ENCODE measurements around the gene TMEM236. TPM values are rescaled to one million over a fixed set of nuclear protein-coding genes. Genes with fewer than 3 reads are reported as not detected.

Gene TMEM236
- total and polyA plus RNA-seq, 7 donors, result 0.15 to 1.0 (median 0.59) TPM

GRCh38 chr10:17831341-17831740, 79.3 kb downstream of the TMEM236 start:
- Histone ChIP-seq H3K27me3 (ENCODE audit: insufficient read depth in 3 of 3, low read length in 2 of 3) (peaks cover 0 to 4% (median 3%) of the 10 kb centered on the region in 3 donors), H3K36me3 (ENCODE audit: insufficient read depth in 1 of 2, low read depth in 1 of 2) (no peaks in the 10 kb centered on the region), H3K4me1 (no peaks in the 10 kb centered on the region), H3K9me3 (no peaks in the 10 kb centered on the region), H3K4me3 (no peak overlapping the region), H3K27ac (no peak overlapping the region)
- ATAC-seq (no peak), DNase-seq (no peak)
- 82 to 91% (median 88%) methylated on average over 1 of the region's 1 CpG for WGBS, 3 donors
- TF ChIP-seq, protein P1, sequence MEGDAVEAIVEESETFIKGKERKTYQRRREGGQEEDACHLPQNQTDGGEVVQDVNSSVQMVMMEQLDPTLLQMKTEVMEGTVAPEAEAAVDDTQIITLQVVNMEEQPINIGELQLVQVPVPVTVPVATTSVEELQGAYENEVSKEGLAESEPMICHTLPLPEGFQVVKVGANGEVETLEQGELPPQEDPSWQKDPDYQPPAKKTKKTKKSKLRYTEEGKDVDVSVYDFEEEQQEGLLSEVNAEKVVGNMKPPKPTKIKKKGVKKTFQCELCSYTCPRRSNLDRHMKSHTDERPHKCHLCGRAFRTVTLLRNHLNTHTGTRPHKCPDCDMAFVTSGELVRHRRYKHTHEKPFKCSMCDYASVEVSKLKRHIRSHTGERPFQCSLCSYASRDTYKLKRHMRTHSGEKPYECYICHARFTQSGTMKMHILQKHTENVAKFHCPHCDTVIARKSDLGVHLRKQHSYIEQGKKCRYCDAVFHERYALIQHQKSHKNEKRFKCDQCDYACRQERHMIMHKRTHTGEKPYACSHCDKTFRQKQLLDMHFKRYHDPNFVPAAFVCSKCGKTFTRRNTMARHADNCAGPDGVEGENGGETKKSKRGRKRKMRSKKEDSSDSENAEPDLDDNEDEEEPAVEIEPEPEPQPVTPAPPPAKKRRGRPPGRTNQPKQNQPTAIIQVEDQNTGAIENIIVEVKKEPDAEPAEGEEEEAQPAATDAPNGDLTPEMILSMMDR (IDR thresholded peaks at IDR 0.05), result no peak
- intact Hi-C loops (cut with DNase I), result no loop called here

- Histone ChIP-seq H3K9me3 (no peaks in the 10 kb centered on the region), H3K27ac (no peak overlapping the region), H3K36me3 (ENCODE audit: insufficient read depth in 1 of 2, low read depth in 1 of 2) (no peaks in the 10 kb centered on the region), H3K4me1 (no peaks in the 10 kb centered on the region), H3K4me3 (no peak overlapping the region), H3K27me3 (ENCODE audit: insufficient read depth in 3 of 3, low read length in 2 of 3) (peaks cover 0 to 5% (median 4%) of the 10 kb centered on the region in 3 donors)
- ATAC-seq (no peak), DNase-seq (no peak)
- TF ChIP-seq, protein P1 (IDR thresholded peaks at IDR 0.05), result no peak
- intact Hi-C loops (cut with DNase I), result no loop called here
- 79 to 88% (median 84%) methylated on average over 6 of the region's 6 CpGs for WGBS, 3 donors
Observed at GRCh38 chr10:17831896-17832295, 79.9 kb downstream of the TMEM236 start.

DNA sequence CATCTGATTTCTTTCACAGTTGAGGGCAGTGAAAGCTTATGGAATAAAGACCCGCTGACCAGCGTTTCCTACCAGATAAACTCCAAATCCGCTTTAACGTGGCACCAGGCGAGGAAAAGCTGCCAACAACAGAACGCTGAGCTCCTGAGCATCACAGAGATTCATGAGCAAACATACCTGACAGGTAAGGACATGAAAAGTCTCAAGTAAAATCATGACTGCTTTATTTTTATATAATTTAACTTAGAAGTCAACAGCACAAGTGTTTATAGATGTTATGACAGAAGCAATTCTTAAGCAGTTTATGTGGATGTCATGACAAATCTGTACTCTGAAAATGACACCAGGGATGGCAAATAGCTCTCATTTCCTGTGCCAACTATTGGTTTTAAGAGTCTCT, 81.7 kb downstream of the TMEM236 start:
- 82 to 91% (median 87%) methylated on average over 6 of the region's 6 CpGs for WGBS, 3 donors
- Histone ChIP-seq H3K27ac (no peak overlapping the region), H3K36me3 (ENCODE audit: insufficient read depth in 1 of 2, low read depth in 1 of 2) (no peaks in the 10 kb centered on the region), H3K4me1 (no peaks in the 10 kb centered on the region), H3K4me3 (no peak overlapping the region), H3K9me3 (no peaks in the 10 kb centered on the region), H3K27me3 (ENCODE audit: insufficient read depth in 3 of 3, low read length in 2 of 3) (peaks cover 0 to 5% (median 4%) of the 10 kb centered on the region in 3 donors)
- intact Hi-C loops (cut with DNase I), result no loop called here
- TF ChIP-seq, protein P1 (IDR thresholded peaks at IDR 0.05), result no peak
- DNase-seq, result no peak
- no peak for ATAC-seq

- Histone ChIP-seq H3K27me3 (ENCODE audit: insufficient read depth in 3 of 3, low read length in 2 of 3) (peaks cover 0 to 5% (median 4%) of the 10 kb centered on the region in 3 donors), H3K9me3 (no peaks in the 10 kb centered on the region), H3K27ac (no peak overlapping the region), H3K4me3 (no peak overlapping the region), H3K36me3 (ENCODE audit: insufficient read depth in 1 of 2, low read depth in 1 of 2) (no peaks in the 10 kb centered on the region), H3K4me1 (no peaks in the 10 kb centered on the region)
- 42 to 75% (median 63%) methylated on average over 1 of the region's 1 CpG for WGBS, 3 donors
- no peak for ATAC-seq
- DNase-seq, result no peak
- intact Hi-C loops (cut with DNase I), result no loop called here
- TF ChIP-seq, protein P1 (IDR thresholded peaks at IDR 0.05), result no peak
Observed at GRCh38 chr10:17835688-17836087, 83.7 kb downstream of the TMEM236 start.

DNA sequence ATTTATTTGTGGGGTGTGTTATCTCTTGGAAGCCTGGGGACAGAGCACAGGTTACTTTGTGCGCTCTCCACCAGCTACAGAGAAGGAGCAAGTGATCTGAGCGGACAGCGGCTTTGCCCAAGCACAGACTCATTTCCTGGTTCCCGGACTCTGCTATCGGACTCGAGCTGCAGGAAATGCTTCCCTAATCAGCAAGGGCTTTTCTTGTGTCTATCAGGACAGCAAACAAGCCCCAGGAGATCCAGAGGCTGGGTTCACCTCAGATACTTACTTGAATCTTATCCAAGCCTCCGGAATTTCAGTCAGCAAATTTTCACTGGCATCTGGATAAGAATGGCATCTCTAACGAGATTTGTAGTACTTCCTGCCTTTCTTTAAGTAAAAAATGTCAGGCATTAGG, 84.9 kb downstream of the TMEM236 start:
- intact Hi-C loops (cut with DNase I), result no loop called here
- no peak for DNase-seq
- WGBS, 3 donors, result 15 to 25% (median 18%) methylated on average over 8 of the region's 8 CpGs
- TF ChIP-seq, protein P1 (IDR thresholded peaks at IDR 0.05), result no peak
- Histone ChIP-seq H3K4me1 (no peaks in the 10 kb centered on the region), H3K4me3 (no peak overlapping the region), H3K36me3 (ENCODE audit: insufficient read depth in 1 of 2, low read depth in 1 of 2) (no peaks in the 10 kb centered on the region), H3K27ac (no peak overlapping the region), H3K9me3 (no peaks in the 10 kb centered on the region), H3K27me3 (ENCODE audit: insufficient read depth in 3 of 3, low read length in 2 of 3) (peaks cover 0 to 5% (median 4%) of the 10 kb centered on the region in 3 donors)
- no peak for ATAC-seq

All from psoas muscle (tissue), 8 donors.